ENCODE measurements around the gene PLOD3. TPM values are rescaled to one million over a fixed set of nuclear protein-coding genes. Genes with fewer than 3 reads are reported as not detected.

The PLOD3 gene
- total and polyA plus RNA-seq, 2 donors, result 24.8 to 57.6 TPM

DNA sequence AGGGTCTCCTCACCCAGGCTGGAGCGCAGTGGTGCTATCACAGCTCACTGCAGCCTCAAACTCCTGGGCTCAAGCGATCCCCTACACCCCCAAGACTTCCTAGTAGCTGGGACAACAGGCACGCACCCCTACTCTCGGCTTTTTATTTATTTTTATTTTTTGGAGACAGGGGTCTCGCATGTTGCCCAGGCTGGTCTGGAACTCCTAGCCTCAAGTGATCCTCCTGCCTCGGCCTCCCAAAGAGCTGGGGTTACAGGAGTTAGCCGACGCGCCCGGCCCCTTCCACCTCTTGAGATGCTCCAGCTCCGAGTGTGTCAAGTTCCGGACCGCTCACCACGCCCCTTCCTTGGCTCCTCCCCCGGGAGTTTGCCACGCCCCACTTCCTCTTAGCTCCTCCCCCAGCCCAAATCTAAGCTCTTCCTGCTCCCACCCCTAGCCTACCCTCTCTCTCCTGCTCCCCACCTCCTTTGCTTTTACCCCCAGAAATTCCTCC, 43.6 kb downstream of the PLOD3 start:
- Histone ChIP-seq H3K36me3 (ENCODE audit: insufficient read depth) (no peaks in the 10 kb centered on the region), H3K4me3 (ENCODE audit: low read depth, low read length) (no peak overlapping the region), H3K4me1 (ENCODE audit: insufficient read depth) (no peaks in the 10 kb centered on the region), H3K27ac (ENCODE audit: low read depth) (no peak overlapping the region)
- DNase-seq (ENCODE audit: extremely low spot score), result no peak
- WGBS, result 6% methylated on average over 16 of the region's 16 CpGs

DNA sequence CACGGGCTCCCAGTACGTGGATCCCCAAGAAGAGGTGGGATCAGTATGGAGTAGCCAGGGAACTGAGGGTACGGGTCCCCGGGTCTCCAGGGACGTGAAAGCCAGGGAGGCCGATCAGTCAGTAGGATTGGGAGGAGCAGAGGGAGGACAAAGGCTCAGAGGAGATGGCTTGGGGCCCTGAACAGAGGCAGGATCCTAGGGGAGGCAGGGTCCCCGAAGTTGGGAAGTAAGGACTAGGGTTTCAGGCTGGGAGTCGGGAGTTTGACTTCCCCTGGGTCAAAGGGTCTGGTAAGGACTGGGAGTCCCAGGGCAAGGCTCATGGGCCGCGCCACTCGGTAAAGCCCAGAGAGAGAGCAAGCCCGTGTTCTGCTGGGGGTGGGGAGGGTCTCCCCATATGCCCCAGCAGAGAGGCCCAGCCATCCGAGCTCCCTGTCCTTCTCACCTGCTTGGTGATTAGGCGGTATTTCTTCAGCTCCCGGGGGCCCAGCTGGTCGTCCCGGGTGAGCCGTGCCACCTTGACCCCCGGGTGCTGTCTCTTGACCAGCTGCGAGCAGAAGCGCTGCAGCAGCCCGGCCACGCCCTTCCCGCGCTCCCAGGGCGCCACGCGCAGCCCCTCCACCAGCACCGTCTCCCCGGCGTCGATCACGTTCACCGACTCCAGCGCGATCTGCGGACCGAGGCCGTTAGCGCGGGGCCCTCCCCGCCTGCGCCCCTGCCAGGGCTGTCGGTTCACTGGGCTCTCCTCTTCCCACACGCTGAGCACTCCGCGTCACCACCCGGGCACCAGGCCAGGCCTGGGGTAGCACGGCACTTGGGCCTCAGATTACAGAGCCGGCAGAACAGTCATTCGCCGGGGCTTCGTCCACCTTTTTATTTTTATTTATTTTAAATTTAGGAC, 44.3 kb downstream of the PLOD3 start:
- no peak for DNase-seq (ENCODE audit: extremely low spot score)
- no peak overlapping the region for H3K27ac ChIP-seq (ENCODE audit: low read depth)
- no peaks in the 10 kb centered on the region for H3K36me3 ChIP-seq (ENCODE audit: insufficient read depth)
- WGBS, result 2% methylated on average over 53 of the region's 53 CpGs
- H3K4me1 ChIP-seq (ENCODE audit: insufficient read depth), result no peaks in the 10 kb centered on the region
- no peak overlapping the region for H3K4me3 ChIP-seq (ENCODE audit: low read depth, low read length)

DNA sequence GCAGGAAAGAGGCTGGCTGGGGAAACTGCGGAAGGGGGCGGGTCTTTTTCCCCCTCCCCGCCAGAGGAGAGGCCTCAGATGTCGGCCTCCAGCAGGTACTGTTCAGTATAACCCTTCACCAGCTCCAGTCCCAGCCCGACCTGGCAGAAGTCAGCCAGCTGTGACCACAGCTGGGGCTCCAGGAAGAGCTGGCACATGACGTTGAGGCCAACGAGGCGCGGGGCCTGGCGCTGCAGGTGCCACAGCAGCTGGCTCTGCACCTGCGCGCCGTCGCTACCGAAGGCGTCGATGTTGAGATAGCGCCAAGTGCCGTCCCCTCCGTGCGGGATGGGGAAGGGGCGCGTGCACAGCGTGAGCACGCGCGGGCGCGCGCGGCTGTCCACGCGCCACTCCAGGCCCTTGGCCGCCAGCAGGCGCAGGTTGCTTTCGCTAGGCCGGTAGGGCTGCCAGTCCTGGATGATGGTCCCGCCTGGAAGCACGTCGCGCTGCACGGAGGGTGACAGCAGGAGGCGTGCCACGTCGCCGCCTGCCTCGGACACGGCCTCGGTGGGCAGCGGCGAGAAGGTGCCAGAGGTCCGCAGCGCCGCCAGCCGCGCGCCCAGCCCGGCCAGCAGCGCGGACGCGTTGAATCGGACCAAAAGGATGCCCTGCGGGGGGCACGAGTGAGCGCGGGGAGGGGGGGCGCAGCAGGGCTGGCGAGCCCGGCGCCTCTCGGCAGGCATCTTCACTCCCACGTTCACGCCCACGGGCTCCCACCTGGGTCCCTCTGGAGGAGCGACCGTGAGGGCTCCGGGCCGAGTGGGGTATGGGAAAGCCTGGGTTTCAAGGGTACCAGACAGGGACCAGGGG, 45.2 kb downstream of the PLOD3 start:
- WGBS, result 1% methylated on average over 79 of the region's 79 CpGs
- Histone ChIP-seq H3K4me3 (ENCODE audit: low read depth, low read length) (no peak overlapping the region), H3K4me1 (ENCODE audit: insufficient read depth) (no peaks in the 10 kb centered on the region), H3K27ac (ENCODE audit: low read depth) (no peak overlapping the region), H3K36me3 (ENCODE audit: insufficient read depth) (no peaks in the 10 kb centered on the region)
- no peak for DNase-seq (ENCODE audit: extremely low spot score)

DNA sequence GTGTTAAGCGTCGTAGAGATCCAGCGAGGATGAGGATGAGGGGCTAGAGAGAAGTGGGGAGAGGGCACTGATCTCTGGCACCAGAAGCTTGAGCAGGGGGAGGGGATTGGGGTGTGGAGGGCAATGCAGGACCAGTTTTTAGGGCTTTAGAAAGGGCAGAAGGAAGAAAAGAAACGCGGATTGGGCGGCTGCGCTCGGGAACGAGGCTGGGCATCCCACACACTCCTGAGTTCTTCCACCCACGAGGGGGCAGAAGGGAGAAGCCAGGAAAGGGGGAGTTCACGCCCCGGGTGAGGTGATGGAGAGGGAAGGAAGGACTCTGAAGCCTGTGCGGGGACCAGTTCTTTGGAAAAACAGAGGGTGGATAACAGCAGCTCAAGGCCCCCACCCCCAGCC, 45.9 kb downstream of the PLOD3 start:
- Histone ChIP-seq H3K4me1 (ENCODE audit: insufficient read depth) (no peaks in the 10 kb centered on the region), H3K36me3 (ENCODE audit: insufficient read depth) (no peaks in the 10 kb centered on the region), H3K27ac (ENCODE audit: low read depth) (no peak overlapping the region), H3K4me3 (ENCODE audit: low read depth, low read length) (no peak overlapping the region)
- WGBS, result 2% methylated on average over 13 of the region's 13 CpGs
- no peak for DNase-seq (ENCODE audit: extremely low spot score)

DNA sequence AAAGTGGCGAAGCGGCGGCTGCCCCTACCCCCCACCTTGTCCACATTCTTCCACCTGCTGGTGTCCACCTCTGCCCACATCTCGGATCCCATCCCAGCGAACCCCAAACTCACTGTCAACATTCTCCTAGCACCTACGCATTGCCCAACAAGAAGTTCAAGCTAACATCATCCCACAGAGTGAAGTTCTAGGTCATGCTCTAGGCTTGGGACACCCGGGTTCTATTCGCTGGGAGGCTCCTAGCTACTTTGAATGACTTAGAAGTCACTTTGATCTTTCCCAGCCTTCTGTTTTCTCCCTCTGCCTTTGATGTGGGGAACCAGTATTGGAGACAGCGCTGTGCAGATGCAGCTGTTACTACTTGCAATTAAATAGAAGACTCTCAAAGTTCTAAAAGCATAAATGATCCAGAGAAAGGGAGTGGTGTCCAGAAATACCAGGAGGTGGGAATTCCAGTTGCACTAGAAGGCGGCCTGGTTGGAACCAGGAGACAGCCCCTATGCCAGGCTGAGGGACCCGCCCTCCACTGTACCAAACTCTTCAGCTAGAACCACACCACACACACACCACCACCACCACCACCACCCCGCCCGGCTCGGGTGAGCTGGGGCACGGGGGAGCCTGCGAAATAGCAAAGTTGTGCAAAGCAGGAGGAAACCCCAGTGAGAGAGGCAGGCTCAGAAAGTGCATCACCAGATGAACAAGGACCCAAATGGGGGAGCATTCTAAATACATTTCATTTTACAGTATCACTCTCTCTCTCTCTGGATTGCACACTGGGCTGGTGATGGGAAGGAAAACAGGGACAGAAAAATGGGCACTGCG, 46.6 kb downstream of the PLOD3 start:
- 3% methylated on average over 17 of the region's 17 CpGs for WGBS
- Histone ChIP-seq H3K4me3 (ENCODE audit: low read depth, low read length) (no peak overlapping the region), H3K27ac (ENCODE audit: low read depth) (no peak overlapping the region), H3K4me1 (ENCODE audit: insufficient read depth) (no peaks in the 10 kb centered on the region), H3K36me3 (ENCODE audit: insufficient read depth) (no peaks in the 10 kb centered on the region)
- DNase-seq (ENCODE audit: extremely low spot score), result no peak

DNA sequence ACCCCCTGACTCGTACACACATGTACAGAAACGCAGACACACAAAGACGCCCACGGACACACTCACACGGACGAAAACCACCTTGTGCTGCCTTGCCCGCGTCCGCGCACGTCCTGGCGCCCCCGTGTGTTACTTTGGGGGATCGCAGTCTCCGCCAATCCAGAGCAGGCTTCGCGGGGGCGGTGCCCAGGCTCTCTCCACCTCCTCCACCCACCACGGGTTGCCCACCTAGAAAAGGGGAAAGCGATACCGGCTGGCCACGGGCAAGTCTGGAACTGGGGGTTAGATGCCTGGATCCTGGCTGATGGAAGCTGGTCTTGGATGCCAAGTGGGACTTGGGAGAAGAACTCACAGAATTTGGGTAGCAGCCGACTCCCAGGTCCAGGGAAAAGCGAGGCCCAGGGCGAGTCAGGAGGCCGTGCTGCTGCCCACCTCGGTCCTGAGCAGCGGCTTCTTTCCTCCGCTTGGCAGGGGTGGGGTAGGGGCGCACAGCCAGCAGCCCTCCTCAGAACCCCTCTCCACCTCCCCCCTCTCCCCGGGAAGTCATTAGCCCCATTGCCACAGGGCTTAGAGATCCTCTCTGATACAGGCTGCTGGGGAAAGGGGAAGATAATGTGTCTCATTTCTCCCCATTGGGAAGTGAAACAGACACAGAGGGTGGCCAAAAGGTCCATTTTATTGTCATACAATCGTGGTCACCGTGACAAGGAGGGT, 47.4 kb downstream of the PLOD3 start:
- DNase-seq (ENCODE audit: extremely low spot score), result no peak
- Histone ChIP-seq H3K27ac (ENCODE audit: low read depth) (no peak overlapping the region), H3K4me3 (ENCODE audit: low read depth, low read length) (no peak overlapping the region), H3K4me1 (ENCODE audit: insufficient read depth) (no peaks in the 10 kb centered on the region), H3K36me3 (ENCODE audit: insufficient read depth) (no peaks in the 10 kb centered on the region)
- under 1% methylated on average over 33 of the region's 33 CpGs for WGBS

DNA sequence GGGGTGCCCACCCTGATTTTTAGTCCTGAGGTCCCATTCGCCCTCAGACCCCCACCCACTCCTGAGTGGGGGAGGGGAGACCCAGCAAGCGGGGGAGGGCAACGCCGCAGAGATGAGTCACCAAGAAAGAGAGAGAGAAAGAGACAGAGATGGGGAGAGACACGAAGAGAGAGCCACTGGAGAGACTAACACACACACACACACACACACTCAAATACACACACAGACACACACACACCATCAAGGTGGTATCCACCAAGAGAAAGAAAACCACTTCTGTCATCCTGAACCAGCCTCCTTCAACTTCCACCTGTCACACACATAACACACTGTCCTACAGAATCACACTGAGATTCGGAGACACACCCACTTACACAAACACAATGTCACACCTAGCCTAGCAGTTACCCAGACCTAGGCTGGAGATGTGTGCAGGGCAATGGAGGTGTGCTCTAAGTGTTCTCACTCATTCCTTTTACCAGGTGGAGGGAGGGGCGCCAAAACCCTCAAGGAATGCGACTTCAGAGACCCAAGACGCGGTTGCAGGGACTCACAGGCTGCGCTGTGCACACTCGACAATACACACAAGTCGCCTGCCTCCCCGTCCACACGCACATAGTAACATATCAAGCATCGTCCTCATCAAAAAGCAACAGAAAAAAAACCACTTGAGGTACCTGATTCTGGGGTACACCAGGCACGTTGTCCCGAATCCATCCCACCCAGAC, 48.1 kb downstream of the PLOD3 start:
- no peaks in the 10 kb centered on the region for H3K4me1 ChIP-seq (ENCODE audit: insufficient read depth)
- WGBS, result 3% methylated on average over 18 of the region's 18 CpGs
- H3K36me3 ChIP-seq (ENCODE audit: insufficient read depth), result no peaks in the 10 kb centered on the region

DNA sequence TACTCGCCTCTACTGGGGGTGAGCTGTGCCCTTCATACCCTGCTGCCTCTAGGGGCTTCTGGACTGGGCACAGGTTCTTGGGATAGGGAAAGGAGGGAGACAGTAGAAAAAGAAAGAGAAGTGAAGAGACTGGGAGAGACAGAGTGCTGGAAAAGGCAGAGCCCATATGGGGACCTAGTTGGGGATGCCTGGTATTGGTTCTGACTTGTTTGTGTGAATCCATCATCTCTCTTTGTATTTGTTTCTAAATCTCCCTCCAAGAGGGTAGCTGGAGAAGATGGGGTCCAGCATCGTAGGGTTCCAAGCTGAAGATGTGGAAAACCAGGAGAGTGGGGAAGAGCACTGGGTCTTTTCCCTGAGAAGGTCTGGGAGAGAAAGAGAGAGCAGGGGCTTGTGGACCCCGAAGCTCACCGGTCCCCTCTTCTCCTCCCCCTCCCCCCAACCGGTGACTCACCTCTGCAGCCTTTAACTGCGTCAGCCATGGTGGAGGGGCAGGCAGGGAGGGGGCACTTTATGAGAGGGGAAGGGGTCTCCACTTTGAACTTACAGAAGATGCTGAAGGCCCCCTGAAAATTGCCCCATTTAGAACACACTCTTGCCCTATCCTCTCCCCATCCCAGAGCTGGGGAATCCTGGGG, 48.9 kb downstream of the PLOD3 start:
- no peak overlapping the region for H3K4me3 ChIP-seq (ENCODE audit: low read depth, low read length)
- H3K4me1 ChIP-seq (ENCODE audit: insufficient read depth), result no peaks in the 10 kb centered on the region
- WGBS, result 2% methylated on average over 6 of the region's 6 CpGs
- H3K36me3 ChIP-seq (ENCODE audit: insufficient read depth), result no peaks in the 10 kb centered on the region
- H3K27ac ChIP-seq (ENCODE audit: low read depth), result no peak overlapping the region
- DNase-seq (ENCODE audit: extremely low spot score), result no peak

More for the DNA sequence above, 48.1 kb downstream of the PLOD3 start:
- no peak overlapping the region for H3K27ac ChIP-seq (ENCODE audit: low read depth)
- DNase-seq (ENCODE audit: extremely low spot score), result no peak
- H3K4me3 ChIP-seq (ENCODE audit: low read depth, low read length), result no peak overlapping the region

DNA sequence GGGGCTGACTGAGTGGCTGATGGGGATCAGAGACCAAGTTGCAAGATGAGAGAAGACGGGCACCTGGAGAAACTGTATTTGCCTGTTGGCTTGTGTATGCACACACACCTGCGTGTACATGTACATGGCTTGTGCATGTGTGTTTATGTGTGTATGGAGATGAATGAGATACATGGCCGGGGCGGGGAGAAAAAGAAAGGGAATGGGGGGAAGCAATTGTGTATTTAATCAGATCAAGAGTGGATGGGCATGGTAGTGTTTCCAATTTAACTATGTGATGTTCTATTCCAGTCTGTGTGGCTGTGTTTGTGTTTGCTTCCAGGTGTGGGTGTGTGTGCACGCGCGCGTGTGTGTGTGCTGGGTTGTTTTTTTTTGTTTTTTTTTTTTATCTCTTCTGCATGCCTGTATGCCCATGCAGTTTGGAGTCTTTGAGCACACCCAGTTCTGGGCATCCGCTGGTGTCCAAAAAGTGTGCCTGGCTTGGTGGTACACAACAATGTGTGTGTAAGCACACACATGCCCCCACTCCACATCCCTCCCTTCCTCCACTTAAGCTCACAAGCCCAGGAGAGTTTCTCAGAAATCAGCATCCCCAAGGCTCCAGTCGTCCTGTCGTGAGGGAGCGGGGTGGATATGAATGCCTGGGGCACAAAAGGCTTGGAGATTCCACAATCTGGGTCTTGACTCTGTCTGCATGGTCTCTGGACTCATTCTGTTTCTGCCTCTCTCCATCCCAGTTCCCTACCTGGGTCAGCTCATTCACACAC, 49.6 kb downstream of the PLOD3 start:
- no peak for DNase-seq (ENCODE audit: extremely low spot score)
- 3% methylated on average over 12 of the region's 12 CpGs for WGBS
- no peak overlapping the region for H3K27ac ChIP-seq (ENCODE audit: low read depth)
- no peaks in the 10 kb centered on the region for H3K36me3 ChIP-seq (ENCODE audit: insufficient read depth)
- no peak overlapping the region for H3K4me3 ChIP-seq (ENCODE audit: low read depth, low read length)
- H3K4me1 ChIP-seq (ENCODE audit: insufficient read depth), result peaks cover 2% of the 10 kb centered on the region

DNA sequence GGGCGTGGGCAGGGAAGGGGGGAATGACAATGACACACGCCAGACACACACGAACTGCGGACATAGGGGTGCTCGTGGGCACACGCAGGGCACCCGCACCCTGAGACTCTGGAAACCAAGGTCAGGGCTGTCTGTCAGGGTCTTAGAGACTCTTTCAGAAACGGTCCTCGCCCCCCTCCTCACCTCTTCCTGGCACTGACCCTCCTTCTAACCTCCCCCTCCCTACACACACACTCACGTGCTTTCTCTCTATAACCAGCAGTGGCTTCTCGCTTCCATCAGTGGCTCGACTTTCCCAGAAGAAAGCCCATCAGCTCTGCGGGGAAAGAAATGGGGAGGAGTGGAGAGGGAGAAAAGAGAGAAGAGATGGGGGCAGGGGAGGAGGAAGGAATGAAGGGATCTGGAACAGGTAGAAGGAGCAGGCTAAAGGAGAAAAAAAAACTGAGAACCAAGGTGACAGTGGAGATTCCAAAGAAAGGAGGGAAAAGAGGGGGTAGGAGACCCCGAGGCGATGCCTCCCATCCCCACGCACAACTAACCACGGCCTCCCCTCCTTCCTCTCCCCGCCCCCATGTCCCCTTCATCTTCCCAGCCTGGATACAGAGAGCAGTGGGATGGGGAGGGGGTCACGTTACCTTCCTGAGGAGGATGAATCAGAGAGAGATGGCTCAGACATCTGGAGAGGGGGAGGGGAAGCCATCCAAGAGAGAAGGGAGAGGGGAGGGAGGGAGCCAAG, 50.3 kb downstream of the PLOD3 start:
- no peak overlapping the region for H3K4me3 ChIP-seq (ENCODE audit: low read depth, low read length)
- WGBS, result under 1% methylated on average over 19 of the region's 19 CpGs
- H3K4me1 ChIP-seq (ENCODE audit: insufficient read depth), result peaks cover 3% of the 10 kb centered on the region
- H3K36me3 ChIP-seq (ENCODE audit: insufficient read depth), result no peaks in the 10 kb centered on the region
- H3K27ac ChIP-seq (ENCODE audit: low read depth), result no peak overlapping the region
- DNase-seq (ENCODE audit: extremely low spot score), result no peak

DNA sequence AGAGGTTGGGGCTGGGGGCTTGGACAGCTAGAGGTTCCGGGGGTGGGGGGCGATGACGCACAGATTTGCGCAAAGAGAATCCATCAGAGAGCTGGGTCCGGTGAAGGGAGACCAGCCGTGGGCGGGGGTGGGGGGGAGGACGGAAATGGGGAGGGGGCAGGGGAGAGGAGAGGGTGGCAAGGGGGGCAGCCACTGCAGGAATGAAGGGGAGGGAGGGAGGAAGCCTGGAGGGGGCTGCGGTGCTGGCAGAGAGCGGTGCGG, 50.8 kb downstream of the PLOD3 start:
- no peak overlapping the region for H3K4me3 ChIP-seq (ENCODE audit: low read depth, low read length)
- no peaks in the 10 kb centered on the region for H3K36me3 ChIP-seq (ENCODE audit: insufficient read depth)
- H3K27ac ChIP-seq (ENCODE audit: low read depth), result no peak overlapping the region
- under 1% methylated on average over 11 of the region's 11 CpGs for WGBS
- no peak for DNase-seq (ENCODE audit: extremely low spot score)
- peaks cover 3% of the 10 kb centered on the region for H3K4me1 ChIP-seq (ENCODE audit: insufficient read depth)

Measured in urinary bladder (tissue), 4 donors.